ENCODE data around the gene NHERF1.

Gene NHERF1

DNA sequence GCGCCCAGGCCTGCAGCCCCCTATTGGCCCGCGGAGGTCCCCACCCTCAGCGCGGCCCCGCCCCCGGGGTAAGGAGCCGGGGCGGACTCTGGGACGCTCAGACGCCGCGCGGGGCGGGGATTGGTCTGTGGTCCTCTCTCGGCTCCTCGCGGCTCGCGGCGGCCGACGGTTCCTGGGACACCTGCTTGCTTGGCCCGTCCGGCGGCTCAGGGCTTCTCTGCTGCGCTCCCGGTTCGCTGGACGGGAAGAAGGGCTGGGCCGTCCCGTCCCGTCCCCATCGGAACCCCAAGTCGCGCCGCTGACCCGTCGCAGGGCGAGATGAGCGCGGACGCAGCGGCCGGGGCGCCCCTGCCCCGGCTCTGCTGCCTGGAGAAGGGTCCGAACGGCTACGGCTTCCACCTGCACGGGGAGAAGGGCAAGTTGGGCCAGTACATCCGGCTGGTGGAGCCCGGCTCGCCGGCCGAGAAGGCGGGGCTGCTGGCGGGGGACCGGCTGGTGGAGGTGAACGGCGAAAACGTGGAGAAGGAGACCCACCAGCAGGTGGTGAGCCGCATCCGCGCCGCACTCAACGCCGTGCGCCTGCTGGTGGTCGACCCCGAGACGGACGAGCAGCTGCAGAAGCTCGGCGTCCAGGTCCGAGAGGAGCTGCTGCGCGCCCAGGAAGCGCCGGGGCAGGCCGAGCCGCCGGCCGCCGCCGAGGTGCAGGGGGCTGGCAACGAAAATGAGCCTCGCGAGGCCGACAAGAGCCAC, at the start of gene NHERF1:
TSS of gene NHERF1 (plus strand) at position 100 of the 750 bp plus-strand sequence. CDS start at position 319, 219 bp downstream.
- DNase-seq (ENCODE audit: low spot score), result peak; percentile 100

DNA sequence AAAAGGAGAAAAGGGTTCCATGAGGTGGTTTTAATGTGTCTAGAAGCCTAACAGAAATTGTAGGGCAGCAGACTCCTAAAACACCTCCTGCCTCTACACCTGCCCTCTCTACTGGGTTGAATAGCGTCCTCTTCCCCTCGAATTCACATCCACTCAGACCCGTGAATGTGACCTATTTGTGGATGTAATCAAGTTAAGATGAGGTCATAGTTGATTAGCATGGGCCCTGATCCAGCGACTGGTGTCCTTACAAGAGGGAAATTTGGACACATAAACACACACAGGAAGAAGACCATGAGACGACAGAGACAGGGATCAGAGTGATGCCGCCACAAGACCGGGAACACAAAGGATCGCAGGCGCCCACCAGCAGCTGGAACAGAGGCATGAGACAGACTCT, 49.2 kb upstream of the NHERF1 start:
- DNase-seq (ENCODE audit: low spot score), result no peak

DNA sequence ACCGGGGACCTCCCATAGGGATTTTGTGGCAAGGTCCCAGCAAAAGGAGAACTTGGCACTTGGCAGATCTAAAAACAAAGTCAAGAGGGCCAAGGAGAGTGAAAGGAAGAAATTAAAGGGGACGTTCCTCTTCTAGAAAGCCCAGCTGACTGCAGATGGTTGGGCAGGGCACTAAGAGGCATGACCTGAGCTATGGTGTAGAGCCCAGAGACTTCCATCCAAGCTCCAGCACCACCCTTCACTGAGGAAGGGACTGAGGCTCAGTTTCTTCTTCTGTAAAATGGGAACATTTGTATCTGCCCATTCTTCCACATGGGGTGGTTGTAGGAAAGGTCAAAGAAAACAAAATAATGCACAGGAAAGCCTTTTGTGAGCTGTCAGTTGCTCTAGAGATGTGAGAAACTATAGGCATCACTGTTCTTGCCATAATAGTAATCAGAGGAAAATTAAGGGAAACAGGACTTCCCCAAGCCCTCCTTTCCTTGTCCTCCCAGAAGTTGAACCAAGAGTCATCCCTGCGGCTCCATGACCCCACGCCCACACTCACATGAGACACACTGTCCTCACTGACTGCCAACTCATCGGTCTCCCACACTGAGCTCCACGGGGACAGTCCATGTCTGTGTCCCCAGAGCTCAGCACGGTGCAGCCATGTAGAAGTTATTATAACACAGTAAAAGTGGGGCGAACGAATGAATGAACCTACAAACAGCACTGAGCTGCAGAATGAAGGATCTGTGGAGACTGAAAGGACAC, 46.1 kb upstream of the NHERF1 start:
- no peak for DNase-seq (ENCODE audit: low spot score)

DNA sequence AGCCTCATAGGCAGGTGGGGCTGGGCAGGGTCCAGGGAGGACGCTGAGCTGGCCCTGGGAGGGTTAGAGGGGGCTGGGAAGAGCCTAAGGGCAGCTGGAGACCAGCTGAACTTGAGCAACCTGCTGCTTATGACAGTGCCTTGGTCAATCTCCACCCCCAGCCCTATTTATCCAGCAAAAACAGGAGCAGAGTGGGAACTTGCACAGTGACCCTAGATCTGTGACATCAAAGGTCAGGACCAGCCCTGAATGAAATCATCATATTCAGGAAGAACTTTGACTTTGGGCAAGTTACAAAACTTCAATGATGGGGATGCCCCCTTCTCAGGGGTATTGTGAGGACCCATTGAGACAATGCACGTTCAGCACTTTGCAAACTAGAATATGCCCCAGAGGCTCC, 45.1 kb upstream of the NHERF1 start:
- no peak for DNase-seq (ENCODE audit: low spot score)

DNA sequence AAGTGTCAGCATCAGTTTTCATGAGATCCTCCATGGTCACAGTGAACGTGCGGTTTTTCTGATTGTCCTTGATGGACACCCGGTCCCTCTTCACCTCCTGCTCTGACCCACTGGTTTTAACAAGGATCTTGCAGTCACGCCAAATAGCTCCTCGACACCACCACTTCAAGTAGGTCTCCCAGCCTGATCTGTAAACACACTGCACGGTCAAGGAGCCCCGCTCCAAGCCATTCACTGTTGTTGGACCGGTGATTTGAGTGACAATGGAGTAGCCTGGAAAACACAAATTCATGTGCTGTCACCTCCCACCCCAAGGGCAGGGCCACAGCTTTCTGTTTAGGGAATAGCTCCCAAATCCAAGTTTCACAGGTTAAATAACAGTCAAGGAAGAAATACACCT, 43.9 kb upstream of the NHERF1 start:
- no peak for DNase-seq (ENCODE audit: low spot score)

DNA sequence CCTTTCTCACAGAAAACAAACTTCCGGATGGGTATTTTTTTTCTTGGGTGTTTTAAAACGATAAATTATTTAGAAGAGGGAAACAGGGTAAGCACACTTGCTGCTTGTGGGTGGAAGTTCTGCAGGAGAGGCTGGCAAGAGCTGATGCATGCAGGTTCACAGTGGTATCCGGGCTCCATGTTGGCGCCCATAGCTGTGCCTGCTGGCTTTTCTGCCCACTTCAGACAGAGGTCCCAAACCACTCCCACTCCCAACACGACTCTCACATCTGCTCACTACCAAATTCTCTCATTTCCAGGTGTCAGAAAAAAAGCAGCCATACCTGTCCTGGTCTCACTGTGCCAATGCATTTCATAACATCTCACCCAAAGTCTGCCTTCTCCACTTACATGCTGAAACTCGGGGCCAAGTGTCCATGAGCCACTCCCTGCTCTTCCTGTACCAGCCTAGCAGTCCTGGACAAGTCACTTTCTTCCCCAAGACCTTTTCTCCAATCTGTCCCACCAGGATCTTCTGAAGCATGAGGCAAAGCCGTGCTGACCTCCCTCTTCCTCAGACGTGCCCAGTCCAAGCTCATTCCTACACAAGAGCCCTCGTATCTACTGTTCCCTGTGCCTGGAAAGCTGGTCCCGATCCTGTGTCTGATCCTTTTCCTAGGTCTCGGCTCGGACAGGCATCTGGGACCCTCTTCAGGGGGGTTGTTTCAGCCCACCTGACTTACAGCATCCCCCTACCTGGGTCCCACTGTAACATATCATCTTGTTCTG, 37.2 kb upstream of the NHERF1 start:
- DNase-seq (ENCODE audit: low spot score), result no peak

DNA sequence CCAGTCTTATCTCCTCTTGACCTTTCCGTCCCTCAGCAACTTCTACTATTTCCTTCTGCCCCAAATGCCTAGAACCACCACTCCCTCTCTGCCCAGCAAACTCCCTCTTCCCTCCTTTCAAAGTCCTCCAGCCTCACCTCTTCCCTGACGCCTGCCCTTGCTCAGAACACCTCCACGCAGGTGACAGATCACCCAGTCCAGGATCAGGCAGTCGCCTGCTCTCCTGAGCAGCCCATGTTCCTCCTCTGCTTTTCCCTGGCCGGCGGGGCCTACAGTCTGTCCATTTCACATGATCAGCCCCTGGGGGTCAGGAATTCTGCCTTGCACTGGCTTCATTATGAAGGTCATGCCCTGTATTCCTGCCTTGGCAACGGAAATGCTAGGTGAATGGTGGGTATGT, 36.1 kb upstream of the NHERF1 start:
- DNase-seq (ENCODE audit: low spot score), result no peak

DNA sequence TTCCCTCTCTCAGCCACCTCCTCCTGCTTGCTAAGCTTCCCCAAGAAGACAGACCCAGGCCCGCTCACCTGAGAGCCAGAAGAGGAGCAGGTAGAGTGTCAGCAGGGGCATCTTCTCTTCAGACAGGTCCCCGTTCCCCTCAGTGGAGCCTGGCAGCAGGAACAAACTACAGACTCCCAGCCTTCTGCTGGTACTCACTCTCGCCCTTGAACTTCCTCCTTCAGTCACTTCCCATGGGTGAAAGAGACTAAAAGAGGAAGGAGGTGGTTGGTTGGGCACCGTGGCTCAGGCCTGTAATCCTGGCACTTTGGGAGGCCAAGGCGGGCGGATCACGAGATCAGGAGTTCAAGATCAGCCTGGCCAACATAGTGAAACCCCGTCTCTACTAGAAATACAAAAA, 35.7 kb upstream of the NHERF1 start, which contains the start of gene CD300LF:
TSS of gene CD300LF (minus strand) at position 168 of the 400 bp plus-strand sequence. CDS start at position 111, 57 bp downstream.
- no peak for DNase-seq (ENCODE audit: low spot score)

DNA sequence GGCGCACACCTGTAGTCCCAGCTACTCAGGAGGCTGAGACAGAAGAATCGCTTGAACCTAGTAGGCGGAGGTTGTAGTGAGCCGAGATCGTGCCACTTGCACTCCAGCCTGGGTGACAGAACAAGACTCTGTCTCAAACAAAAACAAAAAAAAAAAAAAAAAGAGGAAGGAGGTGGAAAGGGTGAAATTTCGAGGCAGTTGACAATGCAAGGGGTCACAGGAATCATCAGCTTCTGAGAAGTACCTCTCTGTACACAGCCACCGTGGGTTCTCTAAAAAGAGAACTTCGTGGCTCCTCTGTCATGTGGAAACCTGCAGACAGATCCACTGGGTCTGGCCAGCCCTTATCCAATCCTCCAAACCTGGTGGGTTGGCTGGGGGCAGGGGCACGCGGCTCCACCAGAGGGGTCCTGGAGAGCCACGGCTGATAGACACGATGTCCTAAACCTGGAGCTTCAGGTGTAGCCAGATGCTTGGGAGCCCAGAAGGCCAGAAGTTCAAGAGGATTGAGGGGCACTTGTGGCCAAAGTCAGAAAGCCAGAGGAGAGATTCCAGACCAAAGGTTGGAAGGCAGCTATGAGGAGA, 35.2 kb upstream of the NHERF1 start:
- no peak for DNase-seq (ENCODE audit: low spot score)

DNA sequence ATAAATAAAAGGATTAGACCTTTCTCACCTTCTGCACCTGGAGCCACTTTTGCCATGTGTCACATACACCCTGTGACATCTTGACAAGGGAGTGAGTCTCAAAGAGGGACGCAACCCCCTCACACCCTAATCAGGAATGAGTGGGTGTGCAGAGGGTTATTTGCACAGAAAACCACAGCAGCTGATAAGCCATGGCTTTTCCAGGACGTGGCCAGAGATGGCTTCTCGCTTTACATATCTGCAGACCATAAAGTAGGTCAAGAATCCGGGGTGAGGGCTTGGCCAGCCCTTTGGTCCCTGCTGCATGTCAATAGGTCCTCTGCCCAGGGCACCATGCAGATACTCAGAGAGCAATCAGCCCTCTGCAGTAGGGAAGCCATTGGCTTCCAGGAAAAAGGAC, 33.3 kb upstream of the NHERF1 start:
- DNase-seq (ENCODE audit: low spot score), result no peak

DNA sequence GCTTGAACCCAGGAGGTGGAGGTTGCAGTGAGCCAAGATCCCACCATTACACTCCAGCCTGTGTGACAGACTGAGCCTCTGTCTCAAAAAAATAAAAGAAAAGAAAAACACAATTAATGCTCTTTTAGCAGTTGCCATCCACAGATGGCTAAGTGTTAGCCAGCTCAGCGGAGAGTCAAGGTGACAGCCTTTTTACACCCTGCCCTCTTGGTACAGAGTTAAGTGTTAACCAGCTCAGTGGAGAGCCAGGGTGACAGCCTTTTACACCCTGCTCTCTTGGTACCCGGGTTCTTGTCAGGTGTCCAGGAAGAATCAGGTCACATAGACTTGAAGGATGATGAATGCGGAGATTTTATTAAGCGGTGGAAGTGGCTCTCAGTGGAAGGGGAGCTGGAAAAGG, 27.9 kb upstream of the NHERF1 start:
- DNase-seq (ENCODE audit: low spot score), result no peak

DNA sequence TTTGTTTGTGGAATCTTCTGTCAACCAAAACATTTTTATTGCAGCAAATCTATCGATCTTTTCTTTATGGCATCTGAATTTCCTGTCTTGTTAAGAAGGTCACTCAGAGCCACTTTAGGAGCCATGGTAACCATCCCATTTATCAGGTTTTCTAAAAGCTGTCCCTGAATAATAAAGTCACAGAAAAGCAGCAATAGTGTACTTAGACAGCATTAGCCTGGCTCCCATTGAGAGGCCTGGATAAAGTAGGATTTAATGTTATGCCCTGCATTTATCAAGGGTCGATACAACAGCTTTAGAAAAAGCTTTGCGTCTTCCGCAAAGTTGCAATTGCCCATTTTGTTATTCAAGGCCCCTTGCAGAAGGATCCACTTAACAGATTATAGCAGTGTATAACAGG, 25.6 kb upstream of the NHERF1 start:
- DNase-seq (ENCODE audit: low spot score), result no peak

DNA sequence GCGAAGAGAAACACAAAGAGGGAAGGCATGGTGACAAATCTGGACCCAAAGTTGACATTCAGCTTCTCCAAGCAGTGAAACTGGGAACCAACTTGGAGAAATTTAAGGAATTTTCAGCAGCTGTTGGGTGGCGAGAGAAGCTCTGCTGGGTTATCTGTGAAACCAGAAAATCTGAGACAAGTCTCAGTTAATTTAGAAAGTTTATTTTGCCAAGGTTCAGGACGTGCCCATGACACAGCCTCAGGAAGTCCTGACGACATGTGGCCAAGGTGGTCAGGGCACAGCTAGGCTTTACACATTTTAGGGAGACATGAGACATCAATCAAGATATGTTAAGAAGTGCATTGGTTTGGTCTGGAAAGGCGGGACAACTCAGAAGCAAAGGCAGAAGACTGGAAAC, 24.5 kb upstream of the NHERF1 start:
- no peak for DNase-seq (ENCODE audit: low spot score)

DNA sequence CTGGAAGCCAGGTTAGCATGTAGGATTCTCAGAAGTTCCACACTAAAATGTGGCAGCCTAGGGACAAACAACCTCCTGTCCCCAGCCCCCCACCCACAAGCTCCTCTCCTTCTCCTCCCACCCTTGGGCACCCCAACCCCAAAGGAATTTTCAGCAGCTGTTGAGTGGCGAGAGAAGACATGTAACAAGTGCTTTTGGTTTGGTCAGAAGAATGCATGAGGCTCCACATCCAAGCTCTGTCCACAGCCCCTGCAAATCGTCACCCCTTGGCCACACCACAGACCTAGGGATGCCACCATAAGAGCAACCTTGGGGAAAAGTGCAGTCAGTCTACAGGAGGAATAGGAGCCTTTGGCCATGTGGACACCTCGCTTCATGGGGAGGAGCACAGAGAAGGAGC, 23.3 kb upstream of the NHERF1 start:
- DNase-seq (ENCODE audit: low spot score), result no peak

DNA sequence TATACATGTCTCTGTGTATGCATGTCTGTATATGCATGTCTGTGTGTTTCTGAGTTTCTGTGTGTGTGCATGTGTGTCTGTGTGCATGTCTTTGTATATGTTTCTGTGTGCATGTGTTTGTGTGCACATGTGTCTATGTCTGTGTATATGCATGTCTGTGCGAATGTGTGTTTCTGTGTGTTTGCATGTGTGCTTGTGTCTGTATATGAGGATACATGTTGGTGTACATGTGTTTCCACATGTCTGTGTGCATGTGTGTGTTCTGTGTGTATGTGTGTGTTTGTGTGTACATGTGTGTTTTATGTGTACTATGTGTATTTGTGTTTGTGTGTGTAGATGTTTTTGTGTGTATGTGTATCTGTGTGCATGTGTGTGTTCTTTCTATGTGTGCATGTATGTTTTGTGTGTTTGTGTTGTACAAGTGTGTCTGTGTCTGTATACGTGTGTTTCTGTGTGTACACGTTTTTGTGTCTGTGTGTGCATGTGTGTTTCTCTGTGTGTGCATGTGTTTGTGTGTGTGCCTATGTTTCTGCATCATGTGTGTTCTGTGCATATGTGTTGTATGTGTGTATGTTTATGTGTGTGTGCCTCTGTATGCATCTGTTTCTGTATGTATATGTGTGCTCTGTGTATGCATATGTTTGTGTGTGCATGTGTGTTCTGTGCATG, 20.3 kb upstream of the NHERF1 start:
- DNase-seq (ENCODE audit: low spot score), result no peak

DNA sequence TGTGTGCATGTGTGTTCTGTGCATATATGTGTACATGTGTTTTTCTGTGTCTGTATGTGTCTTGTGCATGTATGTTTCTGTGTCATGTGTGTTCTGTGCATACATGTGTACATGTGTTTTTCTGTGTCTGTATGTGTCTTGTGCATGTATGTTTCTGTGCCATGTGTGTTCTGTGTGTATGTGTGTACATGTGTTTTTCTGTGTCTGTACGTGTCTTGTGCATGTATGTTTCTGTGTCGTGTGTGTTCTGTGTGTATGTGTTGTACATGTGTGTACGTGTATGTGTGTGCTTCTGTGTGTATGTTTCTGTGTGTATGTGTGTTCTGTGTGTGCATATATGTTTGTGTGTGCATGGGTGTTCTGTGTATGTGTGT, 19.7 kb upstream of the NHERF1 start:
- no peak for DNase-seq (ENCODE audit: low spot score)

DNA sequence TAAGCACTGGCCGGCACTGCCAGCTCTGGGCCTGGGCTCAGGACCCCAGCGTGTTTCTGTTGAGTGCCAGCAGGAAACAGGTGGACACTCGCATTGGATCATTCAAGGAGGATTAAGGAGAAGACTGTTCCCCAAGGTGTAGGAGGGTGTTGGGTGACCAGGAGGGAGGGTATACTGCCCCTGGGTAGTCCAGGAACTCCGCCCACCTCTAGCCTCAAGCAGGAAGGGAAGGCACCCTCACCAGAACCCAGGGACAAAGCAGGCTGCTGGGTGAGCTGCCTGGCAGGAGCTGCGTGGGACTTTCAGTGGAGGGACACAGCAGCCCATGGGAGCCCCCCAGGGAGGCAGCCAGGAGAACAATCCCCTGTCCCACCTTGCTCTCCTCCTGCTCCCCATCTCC, 19.1 kb upstream of the NHERF1 start:
- DNase-seq (ENCODE audit: low spot score), result no peak

DNA sequence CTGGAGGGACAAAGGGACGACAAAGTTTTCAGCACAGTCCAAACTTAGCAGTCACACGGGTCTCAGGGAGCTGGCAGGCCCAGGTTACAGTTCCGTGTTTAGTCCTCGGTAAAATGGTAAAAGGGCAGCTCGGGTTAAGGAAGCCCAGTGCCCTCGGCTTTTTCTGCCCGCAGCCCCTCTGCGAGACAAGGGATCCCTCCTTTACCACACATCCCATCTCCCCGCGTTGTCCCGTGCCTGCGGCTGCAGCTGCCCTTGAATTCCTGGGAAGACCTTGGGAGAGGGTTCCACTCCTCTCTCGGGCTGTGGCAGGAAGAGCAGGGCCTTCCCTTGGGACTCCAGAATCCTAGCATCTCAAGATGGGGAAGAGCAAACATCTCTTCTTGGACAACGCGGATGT, 18.6 kb upstream of the NHERF1 start:
- DNase-seq (ENCODE audit: low spot score), result peak; percentile 31

DNA sequence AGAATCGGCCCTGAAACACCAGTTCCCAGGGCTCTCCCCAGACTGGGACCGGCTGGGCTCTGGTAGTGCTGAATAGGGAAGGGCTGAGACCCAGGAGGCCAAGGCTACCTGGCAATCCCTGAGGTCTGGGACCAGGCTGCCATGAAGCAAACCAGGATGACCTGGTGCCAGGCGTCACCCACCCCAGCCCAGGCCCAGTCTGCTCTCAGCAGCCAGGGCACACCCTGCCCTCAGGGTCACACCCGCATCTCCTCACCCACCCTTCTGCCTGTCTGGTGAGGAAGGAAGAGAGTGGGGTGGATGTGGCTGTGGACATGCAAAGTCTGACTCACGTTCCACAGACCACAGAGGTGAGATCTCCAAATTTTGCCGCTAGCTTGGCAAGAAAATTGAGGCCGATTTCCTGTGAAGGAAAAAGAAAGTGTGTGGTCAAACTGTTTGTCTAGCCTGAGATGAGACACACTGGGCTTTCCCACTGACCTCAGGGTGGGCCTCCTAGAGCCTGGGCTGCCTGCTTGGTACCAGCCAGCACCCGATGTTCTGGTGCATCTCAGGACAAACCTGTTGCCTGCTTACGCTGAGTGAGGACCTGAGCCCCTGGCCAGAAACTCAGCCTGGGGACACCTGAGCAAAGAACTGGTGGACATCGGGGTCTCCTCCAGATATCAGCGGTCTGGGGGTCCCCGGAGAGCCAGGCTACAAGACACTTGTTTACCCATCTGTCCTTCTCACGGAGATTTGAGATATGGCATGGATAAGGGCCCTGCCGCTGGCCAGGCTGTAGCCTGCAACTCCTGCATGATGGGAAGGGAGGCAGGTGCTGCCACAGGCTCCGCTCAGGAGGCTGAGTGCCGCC, 17.7 kb upstream of the NHERF1 start:
- no peak for DNase-seq (ENCODE audit: low spot score)

DNA sequence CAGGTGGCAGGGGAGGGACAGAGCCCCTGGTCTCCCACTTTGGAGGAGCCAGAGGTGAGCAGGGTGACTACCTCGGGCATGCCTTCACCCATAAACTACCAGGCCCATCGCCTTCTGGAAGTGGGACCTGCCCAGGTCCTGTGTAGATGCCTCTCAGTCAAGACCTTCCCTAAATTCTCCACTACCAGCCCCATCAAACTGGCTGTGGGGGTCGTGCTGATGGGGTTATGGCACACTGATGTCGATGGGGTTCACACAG, 17.2 kb upstream of the NHERF1 start:
- no peak for DNase-seq (ENCODE audit: low spot score)
